ENCODE results near the gene ZNF524.

ZNF524 gene

GRCh38 chr19:55652311-55653128, 52.4 kb downstream of the ZNF524 start:
- Histone ChIP-seq H3K36me3 (peaks cover 21% of the 10 kb centered on the region), H3K9me3 (no peaks in the 10 kb centered on the region), H3K4me1 (no peaks in the 10 kb centered on the region; the same call in 1 of the 2 replicates), H3K4me3 (ENCODE audit: low read depth, low read length) (no peak overlapping the region), H3K27me3 (no peaks in the 10 kb centered on the region)
- TF ChIP-seq CTCF (IDR thresholded peaks at IDR 0.05; ENCODE audit: low read depth, low read length) = no peak
- no peak for DNase-seq

All from BE2C (cell line).